Measurements from ENCODE around the gene ATG14. TPM values are rescaled to one million over a fixed set of nuclear protein-coding genes. Genes with fewer than 3 reads are reported as not detected.

The ATG14 gene
- total RNA-seq, 4 donors from 2014 or later = 14.8 to 24.9 (median 17.2) TPM

- no peak overlapping the region for H3K4me3 ChIP-seq (ENCODE audit: low read depth, poor library complexity, severe bottlenecking)
- intact Hi-C loops (cut with DNase I; ENCODE audit: low total_unique reads) = no loop called here
- peak in 1 of 2 donors; percentile 25 for DNase-seq (ENCODE audit: low spot score in 2 of 2)
- WGBS, 2 donors = 56 to 74% methylated on average over 5 of the region's 5 CpGs
- TF ChIP-seq POLR2A (IDR thresholded peaks at IDR 0.05) (no peak), CTCF (IDR thresholded peaks at IDR 0.05) (no peak)
Observed at GRCh38 chr14:55354500-55354899, 57.1 kb downstream of the ATG14 start.

GRCh38 chr14:55353686-55354467 is 57.8 kb downstream of the ATG14 start:
- DNase-seq (ENCODE audit: low spot score in 2 of 2) = no peak
- intact Hi-C loops (cut with DNase I; ENCODE audit: low total_unique reads) = no loop called here
- no peak overlapping the region for H3K4me3 ChIP-seq (ENCODE audit: low read depth, poor library complexity, severe bottlenecking)
- TF ChIP-seq CTCF (IDR thresholded peaks at IDR 0.05) (no peak), POLR2A (IDR thresholded peaks at IDR 0.05) (no peak)
- WGBS, 2 donors = 85 to 91% methylated on average over 11 of the region's 11 CpGs

- WGBS, 2 donors = 96 to 99% methylated on average over 9 of the region's 9 CpGs
Observed at GRCh38 chr14:55352201-55352600, 59.4 kb downstream of the ATG14 start.

GRCh38 chr14:55351111-55351510 is 60.5 kb downstream of the ATG14 start:
- no peak for DNase-seq (ENCODE audit: low spot score in 2 of 2)
- TF ChIP-seq POLR2A (IDR thresholded peaks at IDR 0.05) (no peak), CTCF (IDR thresholded peaks at IDR 0.05) (no peak)
- intact Hi-C loops (cut with DNase I; ENCODE audit: low total_unique reads) = no loop called here
- 94 to 98% methylated on average over 9 of the region's 9 CpGs for WGBS, 2 donors
- H3K4me3 ChIP-seq (ENCODE audit: low read depth, poor library complexity, severe bottlenecking) = no peak overlapping the region

More at GRCh38 chr14:55352201-55352600, 59.4 kb downstream of the ATG14 start:
- TF ChIP-seq POLR2A (IDR thresholded peaks at IDR 0.05) (no peak), CTCF (IDR thresholded peaks at IDR 0.05) (no peak)
- no peak for DNase-seq (ENCODE audit: low spot score in 2 of 2)
- no peak overlapping the region for H3K4me3 ChIP-seq (ENCODE audit: low read depth, poor library complexity, severe bottlenecking)
- intact Hi-C loops (cut with DNase I; ENCODE audit: low total_unique reads) = no loop called here

GRCh38 chr14:55350461-55350860 is 61.2 kb downstream of the ATG14 start:
- no peak for DNase-seq (ENCODE audit: low spot score in 2 of 2)
- H3K4me3 ChIP-seq (ENCODE audit: low read depth, poor library complexity, severe bottlenecking) = no peak overlapping the region
- 94 to 96% methylated on average over 4 of the region's 4 CpGs for WGBS, 2 donors
- TF ChIP-seq POLR2A (IDR thresholded peaks at IDR 0.05) = no peak
- TF ChIP-seq CTCF (IDR thresholded peaks at IDR 0.05) = no peak
- intact Hi-C loops (cut with DNase I; ENCODE audit: low total_unique reads) = no loop called here

GRCh38 chr14:55349565-55349964 is 62.1 kb downstream of the ATG14 start:
- intact Hi-C loops (cut with DNase I; ENCODE audit: low total_unique reads) = no loop called here
- no peak for DNase-seq (ENCODE audit: low spot score in 2 of 2)
- TF ChIP-seq POLR2A (IDR thresholded peaks at IDR 0.05) (no peak), CTCF (IDR thresholded peaks at IDR 0.05) (no peak)
- H3K4me3 ChIP-seq (ENCODE audit: low read depth, poor library complexity, severe bottlenecking) = no peak overlapping the region
- 55 to 59% methylated on average over 12 of the region's 12 CpGs for WGBS, 2 donors
